ENCODE results near the gene KCNN4. TPM values are rescaled to one million over a fixed set of nuclear protein-coding genes. Genes with fewer than 3 reads are reported as not detected.

Gene KCNN4
- total RNA-seq, 1 donor: 7.2 TPM

DNA sequence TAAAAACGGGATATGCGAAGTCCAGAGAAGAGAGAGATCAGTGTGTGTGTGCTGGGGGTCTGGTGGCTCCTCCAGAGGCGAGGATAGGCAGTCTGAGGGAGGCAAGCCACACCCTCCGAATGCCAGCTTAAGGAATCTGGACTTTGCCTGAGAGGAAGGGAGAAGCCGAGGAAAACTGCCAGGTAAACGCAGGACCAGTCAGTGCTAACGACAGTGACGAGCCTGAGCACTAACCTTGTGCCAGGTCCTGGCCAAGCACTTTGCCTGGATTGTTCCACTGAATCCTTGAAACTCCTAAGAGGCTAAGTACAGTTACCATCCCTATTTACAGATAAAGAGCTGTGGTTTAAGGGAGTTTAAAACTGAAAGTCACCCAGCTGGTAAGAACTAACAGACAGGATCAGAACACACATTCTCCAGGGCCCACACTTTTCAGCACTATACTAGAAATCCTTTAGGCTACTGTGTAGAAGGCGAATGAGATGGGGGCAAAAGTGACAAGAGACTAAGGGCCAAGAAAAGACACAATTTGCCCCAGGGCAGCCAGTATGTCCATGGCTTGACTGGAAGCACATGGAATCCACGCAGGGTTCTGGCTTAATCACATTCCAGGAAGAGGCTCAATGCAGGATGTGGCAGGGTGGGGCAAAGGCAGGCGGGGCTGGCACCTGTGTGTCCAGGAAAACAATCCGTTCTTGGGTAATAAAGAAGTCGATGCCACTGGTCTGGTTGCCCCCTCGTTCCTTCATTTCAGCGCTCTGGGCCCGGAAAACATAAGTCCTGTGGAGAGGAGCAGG, 41.1 kb downstream of the KCNN4 start:
- Histone ChIP-seq H4K20me1 (ENCODE audit: insufficient read depth, low read length) (peaks cover 2% of the 10 kb centered on the region), H3K36me3 (ENCODE audit: insufficient read depth, low read length) (peaks cover 87% of the 10 kb centered on the region), H3K9me3 (ENCODE audit: low read depth, low read length) (no peaks in the 10 kb centered on the region), H3K79me2 (ENCODE audit: insufficient read depth, low read length) (no peaks in the 10 kb centered on the region), H3K27ac (ENCODE audit: low read depth, low read length) (no peak overlapping the region), H2AFZ (ENCODE audit: low read length) (no peak overlapping the region), H3K4me3 (ENCODE audit: insufficient read depth, low read length) (no peak overlapping the region), H3K27me3 (ENCODE audit: insufficient read depth, low read length) (no peaks in the 10 kb centered on the region), H3K4me2 (ENCODE audit: insufficient read depth, low read length) (no peak overlapping the region), H3K4me1 (ENCODE audit: insufficient read depth, low read length) (peaks cover 16% of the 10 kb centered on the region)
- TF ChIP-seq, protein P1, sequence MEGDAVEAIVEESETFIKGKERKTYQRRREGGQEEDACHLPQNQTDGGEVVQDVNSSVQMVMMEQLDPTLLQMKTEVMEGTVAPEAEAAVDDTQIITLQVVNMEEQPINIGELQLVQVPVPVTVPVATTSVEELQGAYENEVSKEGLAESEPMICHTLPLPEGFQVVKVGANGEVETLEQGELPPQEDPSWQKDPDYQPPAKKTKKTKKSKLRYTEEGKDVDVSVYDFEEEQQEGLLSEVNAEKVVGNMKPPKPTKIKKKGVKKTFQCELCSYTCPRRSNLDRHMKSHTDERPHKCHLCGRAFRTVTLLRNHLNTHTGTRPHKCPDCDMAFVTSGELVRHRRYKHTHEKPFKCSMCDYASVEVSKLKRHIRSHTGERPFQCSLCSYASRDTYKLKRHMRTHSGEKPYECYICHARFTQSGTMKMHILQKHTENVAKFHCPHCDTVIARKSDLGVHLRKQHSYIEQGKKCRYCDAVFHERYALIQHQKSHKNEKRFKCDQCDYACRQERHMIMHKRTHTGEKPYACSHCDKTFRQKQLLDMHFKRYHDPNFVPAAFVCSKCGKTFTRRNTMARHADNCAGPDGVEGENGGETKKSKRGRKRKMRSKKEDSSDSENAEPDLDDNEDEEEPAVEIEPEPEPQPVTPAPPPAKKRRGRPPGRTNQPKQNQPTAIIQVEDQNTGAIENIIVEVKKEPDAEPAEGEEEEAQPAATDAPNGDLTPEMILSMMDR (IDR thresholded peaks at IDR 0.05; ENCODE audit: extremely low read depth, low read depth, low read length): no peak
- peak; percentile 5 for DNase-seq (ENCODE audit: insufficient read length, low spot score, missing footprints)

DNA sequence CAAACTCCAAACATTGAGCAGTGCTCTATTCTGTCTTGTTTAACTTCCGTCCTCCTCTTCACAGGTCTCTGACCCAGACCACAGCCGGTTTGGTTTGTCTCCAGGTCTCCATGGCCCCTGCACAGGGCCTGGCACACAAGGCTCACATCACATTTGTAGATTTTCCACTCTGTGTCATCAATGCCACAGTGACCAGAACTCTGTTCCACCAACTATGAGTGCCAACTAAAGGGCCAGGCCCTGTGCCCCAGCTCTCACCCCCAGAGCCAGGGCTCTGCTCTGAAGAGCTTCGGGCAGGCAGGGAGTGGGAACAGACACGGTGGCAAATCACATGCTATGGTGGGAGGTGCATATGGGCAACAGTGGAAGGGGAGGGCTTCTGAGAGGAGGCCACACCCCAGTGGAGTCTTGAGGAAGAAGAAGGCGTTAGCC, 42.0 kb downstream of the KCNN4 start:
- H2AFZ ChIP-seq (ENCODE audit: low read length): no peak overlapping the region
- no peak overlapping the region for H3K27ac ChIP-seq (ENCODE audit: low read depth, low read length)
- DNase-seq (ENCODE audit: insufficient read length, low spot score, missing footprints): peak; percentile 58
- peaks cover 86% of the 10 kb centered on the region for H3K36me3 ChIP-seq (ENCODE audit: insufficient read depth, low read length)
- TF ChIP-seq, protein P1 (IDR thresholded peaks at IDR 0.05; ENCODE audit: extremely low read depth, low read depth, low read length): no peak
- no peaks in the 10 kb centered on the region for H4K20me1 ChIP-seq (ENCODE audit: insufficient read depth, low read length)
- H3K9me3 ChIP-seq (ENCODE audit: low read depth, low read length): no peaks in the 10 kb centered on the region
- no peak overlapping the region for H3K4me2 ChIP-seq (ENCODE audit: insufficient read depth, low read length)
- H3K4me1 ChIP-seq (ENCODE audit: insufficient read depth, low read length): peaks cover 13% of the 10 kb centered on the region
- H3K27me3 ChIP-seq (ENCODE audit: insufficient read depth, low read length): no peaks in the 10 kb centered on the region
- H3K4me3 ChIP-seq (ENCODE audit: insufficient read depth, low read length): no peak overlapping the region
- no peaks in the 10 kb centered on the region for H3K79me2 ChIP-seq (ENCODE audit: insufficient read depth, low read length)

DNA sequence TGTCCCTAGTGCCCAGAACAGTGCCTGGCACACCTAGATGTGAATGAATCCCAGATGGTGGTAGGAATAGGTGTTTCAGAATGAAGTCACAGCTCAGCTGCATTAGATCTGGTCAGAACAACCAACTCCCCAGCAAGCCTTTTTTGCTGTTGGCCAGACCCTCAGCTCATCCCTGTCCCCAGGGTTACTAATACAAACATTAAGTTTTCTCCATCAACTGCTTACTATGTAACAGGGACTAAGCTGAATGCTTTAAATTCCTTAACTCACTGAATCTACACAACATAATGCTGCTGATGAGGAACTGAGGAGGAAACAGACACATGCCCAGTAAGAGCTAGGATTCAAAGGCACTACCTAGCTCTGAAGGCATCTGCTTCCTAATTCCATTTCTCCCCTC, 44.8 kb downstream of the KCNN4 start:
- peak; percentile 86 for DNase-seq (ENCODE audit: insufficient read length, low spot score, missing footprints)
- Histone ChIP-seq H3K4me1 (ENCODE audit: insufficient read depth, low read length) (no peaks in the 10 kb centered on the region), H3K79me2 (ENCODE audit: insufficient read depth, low read length) (no peaks in the 10 kb centered on the region), H4K20me1 (ENCODE audit: insufficient read depth, low read length) (peaks cover 4% of the 10 kb centered on the region), H3K27ac (ENCODE audit: low read depth, low read length) (peak overlapping the region; percentile 8), H3K36me3 (ENCODE audit: insufficient read depth, low read length) (peaks cover 93% of the 10 kb centered on the region), H3K4me2 (ENCODE audit: insufficient read depth, low read length) (no peak overlapping the region), H3K27me3 (ENCODE audit: insufficient read depth, low read length) (no peaks in the 10 kb centered on the region), H2AFZ (ENCODE audit: low read length) (no peak overlapping the region), H3K4me3 (ENCODE audit: insufficient read depth, low read length) (no peak overlapping the region), H3K9me3 (ENCODE audit: low read depth, low read length) (no peaks in the 10 kb centered on the region)
- TF ChIP-seq, protein P1 (IDR thresholded peaks at IDR 0.05; ENCODE audit: extremely low read depth, low read depth, low read length): no peak

DNA sequence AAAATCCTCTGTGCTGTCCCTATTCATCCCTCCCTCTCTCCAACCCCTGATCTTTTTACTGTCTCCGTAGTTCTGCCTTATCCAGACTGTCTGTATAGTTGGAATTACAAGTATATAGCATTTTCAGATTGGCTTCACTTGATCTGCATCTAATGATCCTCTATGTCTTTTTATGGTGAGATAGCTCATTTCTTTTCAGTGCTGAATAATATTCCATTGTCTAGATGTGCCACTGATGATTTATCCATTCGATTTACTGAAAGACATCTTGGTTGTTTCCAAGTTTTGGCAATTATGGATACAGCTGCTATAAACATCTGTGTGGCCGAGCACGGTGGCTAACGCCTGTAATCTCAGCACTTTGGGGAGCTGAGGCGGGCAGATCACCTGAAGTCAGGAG, 45.8 kb downstream of the KCNN4 start:
- TF ChIP-seq, protein P1 (IDR thresholded peaks at IDR 0.05; ENCODE audit: extremely low read depth, low read depth, low read length): no peak

More for the DNA sequence above, 45.8 kb downstream of the KCNN4 start:
- no peaks in the 10 kb centered on the region for H3K4me1 ChIP-seq (ENCODE audit: insufficient read depth, low read length)
- H2AFZ ChIP-seq (ENCODE audit: low read length): no peak overlapping the region
- no peak for DNase-seq (ENCODE audit: insufficient read length, low spot score, missing footprints)
- no peaks in the 10 kb centered on the region for H3K27me3 ChIP-seq (ENCODE audit: insufficient read depth, low read length)
- no peak overlapping the region for H3K27ac ChIP-seq (ENCODE audit: low read depth, low read length)
- H4K20me1 ChIP-seq (ENCODE audit: insufficient read depth, low read length): peaks cover 4% of the 10 kb centered on the region
- H3K4me2 ChIP-seq (ENCODE audit: insufficient read depth, low read length): no peak overlapping the region
- H3K36me3 ChIP-seq (ENCODE audit: insufficient read depth, low read length): peaks cover 87% of the 10 kb centered on the region
- H3K79me2 ChIP-seq (ENCODE audit: insufficient read depth, low read length): no peaks in the 10 kb centered on the region
- no peaks in the 10 kb centered on the region for H3K9me3 ChIP-seq (ENCODE audit: low read depth, low read length)
- no peak overlapping the region for H3K4me3 ChIP-seq (ENCODE audit: insufficient read depth, low read length)

All from osteoblast (primary cell).